GM13977 (cell line): ENCODE measurements around the gene NOP16.

Source experiments
- DNase-seq: peaks from one replicate; pipeline ENCODE4 v3.0.0; 2012; ENCODE audit warnings: low spot score
- CTCF ChIP-seq: IDR thresholded peaks from 2 replicates; pipeline ENCODE4 v1.5.1; 2012; ENCODE audit warnings: mild to moderate bottlenecking, control low read depth; ENCODE audit not compliant: insufficient read depth; ENCODE audit errors: extremely low read depth, missing control alignments
- in situ Hi-C: fragments of 300-500 bp; cut with MboI; formaldehyde crosslinking; loops from one replicate; pipeline ENCODE4 v1.12.0; 2022; ENCODE audit warnings: low sequenced_read_pairs, low pct_unique_long_range_greater_than_20kb, mixed read lengths, inconsistent platforms; ENCODE audit not compliant: unreplicated experiment

Gene NOP16

GRCh38 chr5:176388003-176388443 lies 375 bp downstream of the NOP16 start:
- in situ Hi-C loops, result no loop called here
- TF ChIP-seq CTCF, result no peak
- DNase-seq, result no peak

GRCh38 chr5:176387384-176387925 lies 943 bp downstream of the NOP16 start:
- in situ Hi-C loops, result no loop called here
- TF ChIP-seq CTCF, result no peak
- DNase-seq, result no peak

DNA sequence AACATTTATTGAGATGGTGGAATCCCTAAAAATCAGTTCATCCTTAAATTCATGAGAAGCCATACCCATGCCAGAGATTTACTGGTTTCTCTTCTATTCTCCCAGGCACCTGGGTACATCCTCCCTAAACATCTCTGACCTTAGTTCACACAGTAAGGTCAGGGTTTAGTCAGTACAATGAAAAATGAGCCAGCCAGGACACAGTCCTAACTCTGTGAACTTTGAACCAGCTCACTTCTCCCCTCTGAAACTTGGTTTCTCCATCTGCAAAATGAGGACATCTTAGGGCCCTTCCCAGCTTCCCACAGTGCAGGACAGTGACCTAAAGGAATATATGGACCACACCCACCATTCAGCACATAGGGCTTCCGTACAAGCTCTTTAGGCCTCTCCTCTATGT lies 1.9 kb downstream of the NOP16 start:
- no peak for TF ChIP-seq CTCF
- no peak for DNase-seq
- in situ Hi-C loops, result no loop called here

- in situ Hi-C loops, result no loop called here
- no peak for TF ChIP-seq CTCF
- no peak for DNase-seq
These were observed 3.4 kb downstream of the NOP16 start for GRCh38 chr5:176384991-176385390.

DNA sequence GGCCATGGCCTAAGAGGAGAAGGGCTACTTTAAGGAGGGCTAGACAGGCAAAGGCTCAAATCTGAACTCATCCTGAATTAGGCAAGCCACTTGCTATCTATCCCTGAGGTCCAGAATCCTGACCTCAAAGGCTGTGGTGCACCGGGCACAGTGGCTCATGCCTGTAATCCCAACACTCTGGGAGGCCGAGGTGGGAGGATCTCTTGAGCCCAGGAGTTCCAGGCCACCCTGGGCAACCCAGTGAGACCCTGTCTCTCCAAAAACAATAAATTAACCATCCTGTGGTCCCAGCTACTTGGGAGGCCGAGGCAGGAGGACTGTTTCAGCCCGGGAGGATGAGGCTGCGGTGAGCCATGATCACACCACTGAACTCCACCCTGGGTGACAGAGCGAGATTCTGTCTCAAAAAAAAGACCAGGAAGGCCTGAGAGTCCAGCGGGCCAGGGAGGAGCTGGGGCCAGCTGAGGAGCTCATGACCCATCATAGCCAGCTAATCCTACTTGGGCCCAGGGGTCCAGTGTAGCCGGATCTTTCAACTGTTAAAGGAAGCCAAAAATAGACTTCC lies 4.0 kb downstream of the NOP16 start:
- DNase-seq, result no peak
- in situ Hi-C loops, result no loop called here
- no peak for TF ChIP-seq CTCF

GRCh38 chr5:176383961-176384360 lies 4.4 kb downstream of the NOP16 start:
- no peak for TF ChIP-seq CTCF
- in situ Hi-C loops, result no loop called here
- no peak for DNase-seq

- in situ Hi-C loops, result no loop called here
- no peak for TF ChIP-seq CTCF
- DNase-seq, result no peak
These were observed 5.0 kb downstream of the NOP16 start for GRCh38 chr5:176383248-176383905.
